Erythroblast (primary cell): ENCODE data around the gene RAP1A.

Source experiments
- GATA1 ChIP-seq: IDR thresholded peaks from 2 replicates; pipeline ENCODE4 v1.6.1; 2011; ENCODE audit warnings: low read depth, mild to moderate bottlenecking, control low read depth, low read length, moderate library complexity
- POLR2A ChIP-seq: IDR thresholded peaks from 2 replicates; pipeline ENCODE4 v1.6.1; 2011; ENCODE audit warnings: mild to moderate bottlenecking, low read length

GRCh38 chr1:111591937-111592336 is 27.7 kb upstream of the RAP1A start:
- TF ChIP-seq POLR2A (no peak), GATA1 (no peak)
